Rectal smooth muscle tissue (tissue), 1 donor: ENCODE results near the gene AGPAT3.
A peak's percentile ranks its signal among the peaks of the same experiment; 100 is the strongest.
"Not testable (repeated sequence)": the region's sequence is repeated elsewhere in the genome, so short reads cannot be mapped to it uniquely, and the experiment has no call there.

Experiments
- H3K27ac ChIP-seq: one replicate; pipeline ENCODE4 v1.7.0; 2013; ENCODE audit warnings: low read depth, low read length, inconsistent platforms
- H3K27me3 ChIP-seq: one replicate; pipeline ENCODE4 v1.7.0; 2013; ENCODE audit warnings: low read length; ENCODE audit not compliant: control insufficient read depth, insufficient read depth
- H3K36me3 ChIP-seq: one replicate; pipeline ENCODE4 v1.7.0; 2013; ENCODE audit warnings: low read length; ENCODE audit not compliant: control insufficient read depth, insufficient read depth
- H3K4me1 ChIP-seq: one replicate; pipeline ENCODE4 v1.7.0; 2013; ENCODE audit warnings: low read length; ENCODE audit not compliant: control insufficient read depth, insufficient read depth
- H3K4me3 ChIP-seq: one replicate; pipeline ENCODE4 v1.7.0; 2013; ENCODE audit warnings: low read length
- H3K9ac ChIP-seq: one replicate; pipeline ENCODE4 v1.7.0; 2013; ENCODE audit warnings: low read length

AGPAT3 gene

GRCh38 chr21:43884012-43884860, 19.2 kb downstream of the AGPAT3 start:
- H3K9ac ChIP-seq: no peak overlapping the region
- no peaks in the 10 kb centered on the region for H3K27me3 ChIP-seq
- no peak overlapping the region for H3K4me3 ChIP-seq
- no peaks in the 10 kb centered on the region for H3K4me1 ChIP-seq
- no peaks in the 10 kb centered on the region for H3K36me3 ChIP-seq
- no peak overlapping the region for H3K27ac ChIP-seq

- Histone ChIP-seq H3K4me3 (no peak overlapping the region), H3K27ac (no peak overlapping the region), H3K9ac (no peak overlapping the region), H3K27me3 (no peaks in the 10 kb centered on the region), H3K4me1 (no peaks in the 10 kb centered on the region), H3K36me3 (no peaks in the 10 kb centered on the region)
Measured at GRCh38 chr21:43884861-43885417, 19.9 kb downstream of the AGPAT3 start.

- H3K4me3 ChIP-seq: no peak overlapping the region
- no peaks in the 10 kb centered on the region for H3K36me3 ChIP-seq
- H3K27me3 ChIP-seq: no peaks in the 10 kb centered on the region
- no peaks in the 10 kb centered on the region for H3K4me1 ChIP-seq
- no peak overlapping the region for H3K27ac ChIP-seq
- no peak overlapping the region for H3K9ac ChIP-seq
Measured at GRCh38 chr21:43885721-43886120, 20.7 kb downstream of the AGPAT3 start.

GRCh38 chr21:43886565-43886964, 21.5 kb downstream of the AGPAT3 start:
- H3K4me1 ChIP-seq: no peaks in the 10 kb centered on the region
- H3K27me3 ChIP-seq: no peaks in the 10 kb centered on the region
- H3K27ac ChIP-seq: no peak overlapping the region
- H3K36me3 ChIP-seq: no peaks in the 10 kb centered on the region
- H3K4me3 ChIP-seq: no peak overlapping the region
- H3K9ac ChIP-seq: no peak overlapping the region

- Histone ChIP-seq H3K4me3 (no peak overlapping the region), H3K4me1 (no peaks in the 10 kb centered on the region), H3K36me3 (no peaks in the 10 kb centered on the region), H3K9ac (no peak overlapping the region), H3K27me3 (no peaks in the 10 kb centered on the region), H3K27ac (no peak overlapping the region)
Measured at GRCh38 chr21:43889069-43889468, 24.0 kb downstream of the AGPAT3 start.

- no peak overlapping the region for H3K9ac ChIP-seq
- no peaks in the 10 kb centered on the region for H3K27me3 ChIP-seq
Measured at GRCh38 chr21:43890042-43890441, 25.0 kb downstream of the AGPAT3 start.

GRCh38 chr21:43892334-43892733, 27.3 kb downstream of the AGPAT3 start:
- no peak overlapping the region for H3K27ac ChIP-seq
- no peak overlapping the region for H3K9ac ChIP-seq
- H3K27me3 ChIP-seq: no peaks in the 10 kb centered on the region
- no peak overlapping the region for H3K4me3 ChIP-seq
- H3K4me1 ChIP-seq: no peaks in the 10 kb centered on the region
- no peaks in the 10 kb centered on the region for H3K36me3 ChIP-seq

More at GRCh38 chr21:43890042-43890441, 25.0 kb downstream of the AGPAT3 start:
- no peak overlapping the region for H3K4me3 ChIP-seq
- no peak overlapping the region for H3K27ac ChIP-seq
- no peaks in the 10 kb centered on the region for H3K36me3 ChIP-seq
- no peaks in the 10 kb centered on the region for H3K4me1 ChIP-seq

- no peaks in the 10 kb centered on the region for H3K27me3 ChIP-seq
Measured at GRCh38 chr21:43892984-43893535, 28.0 kb downstream of the AGPAT3 start.

GRCh38 chr21:43893536-43894205, 28.6 kb downstream of the AGPAT3 start:
- Histone ChIP-seq H3K36me3 (no peaks in the 10 kb centered on the region), H3K9ac (no peak overlapping the region), H3K4me3 (peak overlapping the region; percentile 22), H3K4me1 (no peaks in the 10 kb centered on the region), H3K27ac (no peak overlapping the region), H3K27me3 (no peaks in the 10 kb centered on the region)

More at GRCh38 chr21:43892984-43893535, 28.0 kb downstream of the AGPAT3 start:
- H3K36me3 ChIP-seq: no peaks in the 10 kb centered on the region
- no peak overlapping the region for H3K27ac ChIP-seq
- H3K4me3 ChIP-seq: no peak overlapping the region
- H3K9ac ChIP-seq: no peak overlapping the region
- H3K4me1 ChIP-seq: no peaks in the 10 kb centered on the region

GRCh38 chr21:43894206-43894577, 29.2 kb downstream of the AGPAT3 start:
- Histone ChIP-seq H3K27ac (no peak overlapping the region), H3K9ac (no peak overlapping the region), H3K4me3 (no peak overlapping the region), H3K36me3 (no peaks in the 10 kb centered on the region), H3K4me1 (no peaks in the 10 kb centered on the region), H3K27me3 (no peaks in the 10 kb centered on the region)

GRCh38 chr21:43895196-43895595, 30.2 kb downstream of the AGPAT3 start:
- H3K4me3 ChIP-seq: no peak overlapping the region
- no peaks in the 10 kb centered on the region for H3K36me3 ChIP-seq
- no peak overlapping the region for H3K9ac ChIP-seq
- H3K4me1 ChIP-seq: no peaks in the 10 kb centered on the region
- no peak overlapping the region for H3K27ac ChIP-seq
- H3K27me3 ChIP-seq: no peaks in the 10 kb centered on the region

GRCh38 chr21:43896696-43897299, 31.8 kb downstream of the AGPAT3 start:
- H3K36me3 ChIP-seq, H3K27me3 ChIP-seq, H3K4me3 ChIP-seq, H3K27ac ChIP-seq, H3K4me1 ChIP-seq, H3K9ac ChIP-seq: not testable (repeated sequence)
